GM18867 (cell line): ENCODE data around the gene MYMK.

Source experiments
- ATAC-seq: cut with Tn5 transposase; IDR thresholded peaks from one replicate; pipeline ENCODE4 v1.9.1; 2021; ENCODE audit warnings: mild to moderate bottlenecking, moderate library complexity; ENCODE audit not compliant: unreplicated experiment

MYMK gene

GRCh38 chr9:133536080-133536479, 11.3 kb upstream of the MYMK start:
- no peak for ATAC-seq

- ATAC-seq, result no peak
Observed at GRCh38 chr9:133535306-133535877, 10.6 kb upstream of the MYMK start.

- no peak for ATAC-seq
Observed at GRCh38 chr9:133534346-133535291, 9.9 kb upstream of the MYMK start, which contains the start of gene ADAMTSL2. Gene ADAMTSL2, plus strand, starts transcription at chr9:133534704. Its CDS starts 2,009 bp downstream, at chr9:133536713.

- ATAC-seq, result no peak
Observed at GRCh38 chr9:133533857-133534256, 9.1 kb upstream of the MYMK start.

- no peak for ATAC-seq
Observed at GRCh38 chr9:133532937-133533668, 8.3 kb upstream of the MYMK start.

GRCh38 chr9:133531293-133531692, 6.5 kb upstream of the MYMK start:
- no peak for ATAC-seq

- no peak for ATAC-seq
Observed at GRCh38 chr9:133529874-133530273, 5.1 kb upstream of the MYMK start.

GRCh38 chr9:133529457-133529856, 4.7 kb upstream of the MYMK start:
- no peak for ATAC-seq

- no peak for ATAC-seq
Observed at GRCh38 chr9:133528876-133529241, 4.1 kb upstream of the MYMK start.

- no peak for ATAC-seq
Observed at GRCh38 chr9:133528001-133528875, 3.5 kb upstream of the MYMK start.

GRCh38 chr9:133527444-133527920, 2.7 kb upstream of the MYMK start:
- no peak for ATAC-seq

GRCh38 chr9:133526721-133527321, 2.1 kb upstream of the MYMK start:
- ATAC-seq, result no peak

GRCh38 chr9:133525677-133526076, 918 bp upstream of the MYMK start:
- no peak for ATAC-seq

GRCh38 chr9:133524146-133524545, 613 bp downstream of the MYMK start:
- no peak for ATAC-seq

GRCh38 chr9:133523106-133523505, 1.7 kb downstream of the MYMK start:
- ATAC-seq, result no peak

- no peak for ATAC-seq
Observed at GRCh38 chr9:133522073-133522910, 2.5 kb downstream of the MYMK start.

- ATAC-seq, result no peak
Observed at GRCh38 chr9:133521122-133522072, 3.4 kb downstream of the MYMK start.
